HG03097 (cell line): ENCODE results near the gene PACRG.

ENCODE experiments used
- ATAC-seq: cut with Tn5 transposase; IDR thresholded peaks from one replicate; pipeline ENCODE4 v1.9.1; 2021; ENCODE audit not compliant: unreplicated experiment, low FRiP score

PACRG gene

GRCh38 chr6:162921510-162922040 is 193.8 kb downstream of the PACRG start:
- no peak for ATAC-seq

GRCh38 chr6:162922563-162923166 is 194.9 kb downstream of the PACRG start:
- ATAC-seq: no peak

- no peak for ATAC-seq
Measured at GRCh38 chr6:162934844-162935243, 207.1 kb downstream of the PACRG start.

GRCh38 chr6:162940426-162940825 is 212.7 kb downstream of the PACRG start:
- no peak for ATAC-seq

GRCh38 chr6:162941128-162941527 is 213.4 kb downstream of the PACRG start:
- no peak for ATAC-seq

- no peak for ATAC-seq
Measured at GRCh38 chr6:162942866-162943265, 215.1 kb downstream of the PACRG start.

- no peak for ATAC-seq
Measured at GRCh38 chr6:162943369-162943768, 215.6 kb downstream of the PACRG start.

- no peak for ATAC-seq
Measured at GRCh38 chr6:162951164-162951743, 223.5 kb downstream of the PACRG start.

- ATAC-seq: no peak
Measured at GRCh38 chr6:162952423-162952822, 224.6 kb downstream of the PACRG start.

- no peak for ATAC-seq
Measured at GRCh38 chr6:162957062-162957461, 229.3 kb downstream of the PACRG start.

GRCh38 chr6:162960679-162961457 is 233.1 kb downstream of the PACRG start:
- ATAC-seq: no peak

- no peak for ATAC-seq
Measured at GRCh38 chr6:162962093-162962492, 234.3 kb downstream of the PACRG start.

- ATAC-seq: no peak
Measured at GRCh38 chr6:162963861-162964260, 236.1 kb downstream of the PACRG start.

GRCh38 chr6:162964488-162965140 is 236.8 kb downstream of the PACRG start:
- no peak for ATAC-seq

- no peak for ATAC-seq
Measured at GRCh38 chr6:162965366-162965765, 237.6 kb downstream of the PACRG start.

- ATAC-seq: no peak
Measured at GRCh38 chr6:162970246-162970645, 242.5 kb downstream of the PACRG start.

GRCh38 chr6:162971356-162971755 is 243.6 kb downstream of the PACRG start:
- ATAC-seq: no peak

- no peak for ATAC-seq
Measured at GRCh38 chr6:162973151-162973872, 245.5 kb downstream of the PACRG start.

GRCh38 chr6:162973980-162974379 is 246.2 kb downstream of the PACRG start:
- no peak for ATAC-seq

- ATAC-seq: no peak
Measured at GRCh38 chr6:162974685-162975084, 246.9 kb downstream of the PACRG start.
